ENCODE measurements around the gene SLC10A4.

DNA sequence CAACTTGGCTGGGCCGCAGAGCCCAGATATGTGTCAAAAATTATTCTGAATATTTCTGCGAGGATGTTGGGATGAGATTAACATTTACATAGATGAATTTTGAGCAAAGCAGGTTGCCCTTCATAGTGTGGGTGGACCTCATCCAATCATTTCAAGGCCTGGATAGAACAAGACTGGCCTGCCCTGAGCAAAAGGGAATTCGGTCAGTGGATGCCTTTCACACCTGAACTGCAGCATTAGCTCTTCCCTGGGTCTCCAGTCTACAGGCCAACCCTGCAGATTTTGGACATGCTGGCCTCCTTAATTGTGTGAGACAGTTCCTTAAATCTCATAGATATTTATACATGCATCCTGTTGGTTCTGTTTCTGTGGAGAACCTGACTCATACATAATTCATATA lies 32.4 kb upstream of the SLC10A4 start:
- TF ChIP-seq POLR2A (IDR thresholded peaks at IDR 0.05) (no peak), POLR2AphosphoS5 (IDR thresholded peaks at IDR 0.05; ENCODE audit: insufficient read depth in 1 of 2, low read depth in 1 of 2) (no peak)
- TF ChIP-seq, protein P1, sequence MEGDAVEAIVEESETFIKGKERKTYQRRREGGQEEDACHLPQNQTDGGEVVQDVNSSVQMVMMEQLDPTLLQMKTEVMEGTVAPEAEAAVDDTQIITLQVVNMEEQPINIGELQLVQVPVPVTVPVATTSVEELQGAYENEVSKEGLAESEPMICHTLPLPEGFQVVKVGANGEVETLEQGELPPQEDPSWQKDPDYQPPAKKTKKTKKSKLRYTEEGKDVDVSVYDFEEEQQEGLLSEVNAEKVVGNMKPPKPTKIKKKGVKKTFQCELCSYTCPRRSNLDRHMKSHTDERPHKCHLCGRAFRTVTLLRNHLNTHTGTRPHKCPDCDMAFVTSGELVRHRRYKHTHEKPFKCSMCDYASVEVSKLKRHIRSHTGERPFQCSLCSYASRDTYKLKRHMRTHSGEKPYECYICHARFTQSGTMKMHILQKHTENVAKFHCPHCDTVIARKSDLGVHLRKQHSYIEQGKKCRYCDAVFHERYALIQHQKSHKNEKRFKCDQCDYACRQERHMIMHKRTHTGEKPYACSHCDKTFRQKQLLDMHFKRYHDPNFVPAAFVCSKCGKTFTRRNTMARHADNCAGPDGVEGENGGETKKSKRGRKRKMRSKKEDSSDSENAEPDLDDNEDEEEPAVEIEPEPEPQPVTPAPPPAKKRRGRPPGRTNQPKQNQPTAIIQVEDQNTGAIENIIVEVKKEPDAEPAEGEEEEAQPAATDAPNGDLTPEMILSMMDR (IDR thresholded peaks at IDR 0.05) = no peak

Measured in vagina (tissue), 2 donors.